ENCODE results near the gene YBEY. TPM values are rescaled to one million over a fixed set of nuclear protein-coding genes. Genes with fewer than 3 reads are reported as not detected.

YBEY gene
- total and polyA plus RNA-seq, 2 of the 8 experiments (the other 6 are each of a cell fraction or from before 2014, with no cell fraction given) = 26.9 to 31.9 TPM

DNA sequence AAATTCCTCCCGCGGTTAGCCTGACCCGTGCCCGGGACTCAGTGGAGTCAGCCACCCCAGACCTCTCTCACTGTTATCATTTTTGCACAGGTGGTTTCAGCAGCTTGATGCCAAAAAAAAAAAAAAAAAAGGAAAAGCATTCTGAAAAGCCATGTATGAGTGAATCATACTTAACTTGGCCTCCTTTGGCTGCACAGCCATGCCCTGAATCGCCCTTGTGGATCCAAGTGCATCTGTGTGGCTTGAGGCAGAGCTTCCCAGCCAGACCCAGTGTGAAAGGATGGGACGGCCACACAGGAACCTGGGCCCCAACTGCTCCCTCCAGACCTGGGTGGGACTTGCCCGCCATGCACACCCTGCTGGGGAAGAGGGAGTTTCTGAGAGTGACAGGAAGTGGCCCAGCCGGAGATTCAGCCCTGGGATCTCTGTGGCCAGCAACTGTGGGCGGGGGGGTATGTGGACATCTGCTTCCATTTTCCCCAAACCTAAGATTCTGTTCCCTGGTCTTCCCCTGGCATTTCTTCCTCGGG, 8.6 kb downstream of the YBEY start:
- no peak for TF ChIP-seq BACH1 (IDR thresholded peaks at IDR 0.05; ENCODE audit: low read length)
- TF ChIP-seq, protein P1, sequence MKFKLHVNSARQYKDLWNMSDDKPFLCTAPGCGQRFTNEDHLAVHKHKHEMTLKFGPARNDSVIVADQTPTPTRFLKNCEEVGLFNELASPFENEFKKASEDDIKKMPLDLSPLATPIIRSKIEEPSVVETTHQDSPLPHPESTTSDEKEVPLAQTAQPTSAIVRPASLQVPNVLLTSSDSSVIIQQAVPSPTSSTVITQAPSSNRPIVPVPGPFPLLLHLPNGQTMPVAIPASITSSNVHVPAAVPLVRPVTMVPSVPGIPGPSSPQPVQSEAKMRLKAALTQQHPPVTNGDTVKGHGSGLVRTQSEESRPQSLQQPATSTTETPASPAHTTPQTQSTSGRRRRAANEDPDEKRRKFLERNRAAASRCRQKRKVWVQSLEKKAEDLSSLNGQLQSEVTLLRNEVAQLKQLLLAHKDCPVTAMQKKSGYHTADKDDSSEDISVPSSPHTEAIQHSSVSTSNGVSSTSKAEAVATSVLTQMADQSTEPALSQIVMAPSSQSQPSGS (IDR thresholded peaks at IDR 0.05; ENCODE audit: low read length) = no peak
- no peak for TF ChIP-seq NRF1 (IDR thresholded peaks at IDR 0.05; ENCODE audit: low read depth, low read length)
- TF ChIP-seq SRF (IDR thresholded peaks at IDR 0.05; ENCODE audit: low read depth, low read length) = no peak
- TF ChIP-seq BRCA1 (IDR thresholded peaks at IDR 0.05; ENCODE audit: low read depth, low read length) = no peak
- TF ChIP-seq CHD2 (IDR thresholded peaks at IDR 0.05; ENCODE audit: low read length) = no peak
- TF ChIP-seq RBBP5 (IDR thresholded peaks at IDR 0.05; ENCODE audit: borderline replicate concordance, low read depth, low read length) = no peak
- TF ChIP-seq GTF2F1 (IDR thresholded peaks at IDR 0.05; ENCODE audit: borderline replicate concordance, low read depth, low read length) = no peak
- no peak for TF ChIP-seq SP4 (IDR thresholded peaks at IDR 0.05; ENCODE audit: low read length)
- TF ChIP-seq CHD1 (IDR thresholded peaks at IDR 0.05; ENCODE audit: low read depth, low read length) = no peak
- FAIRE-seq (no peak), DNase-seq (ENCODE audit: low read depth in 1 of 2, low spot score in 2 of 2) (no peak)
- H3K27ac ChIP-seq (ENCODE audit: low read depth, low read length) = no peak overlapping the region
- H3K23ac ChIP-seq (ENCODE audit: insufficient read length) = no peak overlapping the region
- ChIA-PET POLR2A (ENCODE audit: partially characterized antibody) (interaction anchor here (1.0 to 3.7 kb wide), 3 partner anchors 9 to 28 kb away, joined by 5 to 22 read pairs (median 6); partner anchors contain the start of genes C21orf58, MCM3AP and YBEY), CTCF (ENCODE audit: partially characterized antibody) (interaction anchor here (0.9 to 1.3 kb wide), 3 partner anchors 10 to 31 kb away, joined by 3 to 5 read pairs (median 3); a partner anchor contains a TSS)
- H3K23me2 ChIP-seq (ENCODE audit: low read depth, low read length) = peaks cover 3% of the 10 kb centered on the region; the same call in 1 of the 2 replicates
- H2BK12ac ChIP-seq (ENCODE audit: low read depth, low read length) = 0 out of 2 replicates have a peak overlapping the region, but pooled peaks have one; percentile 75
- peak overlapping the region; percentile 72 for H4K8ac ChIP-seq (ENCODE audit: extremely low read depth, insufficient read depth, low read length)
- peaks cover 2 to 12% (median 8%) of the 10 kb centered on the region in 4 experiments; a peak in 6 of 7 replicates for H3K4me1 ChIP-seq (replicated peaks in 1 of 4; ENCODE audit: control insufficient read depth in 3 of 4, insufficient read depth in 4 of 4, low read length in 3 of 4)
- no peak overlapping the region for H4K5ac ChIP-seq (ENCODE audit: insufficient read length, low read depth, low read length)
- H3K9me3 ChIP-seq (ENCODE audit: insufficient read depth in 2 of 2, low read depth in 1 of 2, low read length in 1 of 2) = no peaks in the 10 kb centered on the region
- 0 out of 4 replicates have a peak overlapping the region, but pooled peaks of 1 of the 2 experiments have one; percentile 25 for H3K4me2 ChIP-seq (ENCODE audit: insufficient read depth in 1 of 2, low read depth in 2 of 2, low read length in 2 of 2)
- peaks cover 2% of the 10 kb centered on the region in 2 experiments for H4K20me1 ChIP-seq (replicated peaks in 1 of 2; ENCODE audit: control insufficient read depth in 1 of 2, insufficient read depth in 2 of 2, low read length in 2 of 2)
- no peak overlapping the region for H3K4me3 ChIP-seq (ENCODE audit: extremely low read depth in 1 of 4, insufficient read depth in 2 of 4, low read depth in 3 of 4, low read length in 4 of 4)
- H2AK5ac ChIP-seq (ENCODE audit: low read depth, low read length) = peak overlapping the region; percentile 40; the same call in 1 of the 2 replicates
- H2BK120ac ChIP-seq (replicated peaks; ENCODE audit: low read depth, low read length) = no peak overlapping the region
- H3K56ac ChIP-seq (replicated peaks; ENCODE audit: insufficient read length, low read depth, low read length) = no peak overlapping the region
- H3K79me2 ChIP-seq (ENCODE audit: control insufficient read depth in 1 of 2, insufficient read depth in 2 of 2, low read length in 2 of 2) = peaks cover 0 to 3% of the 10 kb centered on the region in 2 experiments; a peak in 2 of 4 replicates
- 0 out of 2 replicates have a peak overlapping the region, but pooled peaks have one; percentile 71 for H2BK5ac ChIP-seq (ENCODE audit: low read depth, low read length)
- H3K4ac ChIP-seq (replicated peaks; ENCODE audit: insufficient read length, low read depth, low read length) = no peak overlapping the region
- H2BK15ac ChIP-seq (ENCODE audit: low read length) = peak overlapping the region; percentile 72; the same call in 1 of the 2 replicates
- H3K36me3 ChIP-seq (ENCODE audit: control insufficient read depth in 2 of 4, insufficient read depth in 4 of 4, low read length in 3 of 4) = peaks cover 3 to 16% (median 10%) of the 10 kb centered on the region in 4 experiments; a peak in 7 of 8 replicates
- 76% methylated on average over 7 of the region's 10 CpGs; no CpG with 5 or more reads in 1 of the 2 experiments for WGBS, 2 experiments (ENCODE audit: extremely low coverage in 1 of 2, insufficient coverage in 1 of 2, insufficient read length in 1 of 2, insufficient replicate concordance in 2 of 2, low coverage in 1 of 2, low lambda C conversion rate in 2 of 2, missing lambda C conversion rate in 1 of 2)
- H3K14ac ChIP-seq (ENCODE audit: insufficient read length) = no peak overlapping the region
- H4K91ac ChIP-seq (replicated peaks; ENCODE audit: insufficient read length, low read length) = no peak overlapping the region
- no peak overlapping the region for H3K9ac ChIP-seq (replicated peaks in 1 of 4; ENCODE audit: extremely low read depth in 1 of 4, low read depth in 3 of 4, low read length in 3 of 4)
- no peak overlapping the region for H2AFZ ChIP-seq (ENCODE audit: low read length)
- peaks cover 4% of the 10 kb centered on the region for H3K79me1 ChIP-seq (ENCODE audit: low read depth, low read length)
- peaks cover 0 to 3% (median 0%) of the 10 kb centered on the region in 4 experiments; a peak in 1 of 7 replicates for H3K27me3 ChIP-seq (replicated peaks in 1 of 4; ENCODE audit: control insufficient read depth in 3 of 4, extremely low read depth in 1 of 4, insufficient read depth in 3 of 4, low read length in 3 of 4)
- H2BK20ac ChIP-seq (ENCODE audit: low read length) = no peak overlapping the region
- no peak overlapping the region for H3K18ac ChIP-seq (ENCODE audit: extremely low read depth, low read length)

Data from H1 (cell line).